H1 (cell line): ENCODE data around the gene FGF1. TPM values are rescaled to one million over a fixed set of nuclear protein-coding genes. Genes with fewer than 3 reads are reported as not detected.

Source experiments
- CTCF ChIP-seq, 3 experiments: IDR thresholded peaks; 1 replicate in 2 of 3; 2 replicates in 1 of 3; pipeline versions ENCODE4 v1.5.1 to v1.6.1; 2011; ENCODE audit warnings: low read length in 3 of 3, mild to moderate bottlenecking in 3 of 3, inconsistent platforms in 2 of 3, low read depth in 1 of 3, moderate library complexity in 1 of 3; ENCODE audit not compliant: insufficient read depth in 1 of 3; ENCODE audit errors: control extremely low read depth in 1 of 3
- SP2 ChIP-seq: IDR thresholded peaks from 2 replicates; pipeline ENCODE4 v1.6.1; 2012; ENCODE audit warnings: mild to moderate bottlenecking, low read length, inconsistent platforms
- polyA plus RNA-seq, 7 experiments: library from polyadenylated mRNA; depleted of rRNA in 3 of 7; stranded (reverse) in 5 of 7; unstranded in 2 of 7; fragments of >200 nt in 5 of 7; fragments of 200-250 nt in 2 of 7; gene quantifications; 1 replicate in 5 of 7; 2 replicates in 1 of 7; 4 replicates in 1 of 7; pipeline versions ENCODE4 v1.2.1 to v1.2.3, GENCODE V29; 2011 to 2013; ENCODE audit warnings: missing spikeins in 2 of 7, mixed read lengths in 2 of 7
- total RNA-seq: library from RNA; stranded (reverse); fragmentation: NEBNext Ultra II Directional; extraction: Animal tissue kit (Norgen Biotek cat#: 25700); gene quantifications from 2 replicates; pipeline ENCODE4 v1.2.1, GENCODE V29; 2021

FGF1 gene
- total and polyA plus RNA-seq, 2 of the 8 experiments (the other 6 are each of a cell fraction or from before 2014, with no cell fraction given) = 0.30 to 0.50 TPM

- TF ChIP-seq CTCF (IDR thresholded peaks at IDR 0.05; ENCODE audit: control extremely low read depth in 1 of 3, insufficient read depth in 1 of 3, low read depth in 1 of 3, low read length in 3 of 3) (peak; percentile 83 to 99 (median 97)), SP2 (no peak)
Observed at GRCh38 chr5:142699184-142699720, 13.4 kb upstream of the FGF1 start (continued).
